Measurements from ENCODE around the gene GMEB1. TPM values are rescaled to one million over a fixed set of nuclear protein-coding genes. Genes with fewer than 3 reads are reported as not detected.
"Not testable (repeated sequence)": the region's sequence is repeated elsewhere in the genome, so short reads cannot be mapped to it uniquely, and the experiment has no call there.

Gene GMEB1, protein sequence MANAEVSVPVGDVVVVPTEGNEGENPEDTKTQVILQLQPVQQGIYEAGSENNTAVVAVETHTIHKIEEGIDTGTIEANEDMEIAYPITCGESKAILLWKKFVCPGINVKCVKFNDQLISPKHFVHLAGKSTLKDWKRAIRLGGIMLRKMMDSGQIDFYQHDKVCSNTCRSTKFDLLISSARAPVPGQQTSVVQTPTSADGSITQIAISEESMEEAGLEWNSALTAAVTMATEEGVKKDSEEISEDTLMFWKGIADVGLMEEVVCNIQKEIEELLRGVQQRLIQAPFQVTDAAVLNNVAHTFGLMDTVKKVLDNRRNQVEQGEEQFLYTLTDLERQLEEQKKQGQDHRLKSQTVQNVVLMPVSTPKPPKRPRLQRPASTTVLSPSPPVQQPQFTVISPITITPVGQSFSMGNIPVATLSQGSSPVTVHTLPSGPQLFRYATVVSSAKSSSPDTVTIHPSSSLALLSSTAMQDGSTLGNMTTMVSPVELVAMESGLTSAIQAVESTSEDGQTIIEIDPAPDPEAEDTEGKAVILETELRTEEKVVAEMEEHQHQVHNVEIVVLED
- 7.7 and 9.2 TPM in 2 replicates for total RNA-seq (2014; rRNA removed; shearing (Covaris generic))
- polyA plus RNA-seq (2015; cell fraction: cytosol; rRNA removed) = 9.1 and 9.7 TPM in 2 replicates
- 8.5 and 10.5 TPM in 2 replicates for polyA plus RNA-seq (2015; cell fraction: nucleus; rRNA removed)

DNA sequence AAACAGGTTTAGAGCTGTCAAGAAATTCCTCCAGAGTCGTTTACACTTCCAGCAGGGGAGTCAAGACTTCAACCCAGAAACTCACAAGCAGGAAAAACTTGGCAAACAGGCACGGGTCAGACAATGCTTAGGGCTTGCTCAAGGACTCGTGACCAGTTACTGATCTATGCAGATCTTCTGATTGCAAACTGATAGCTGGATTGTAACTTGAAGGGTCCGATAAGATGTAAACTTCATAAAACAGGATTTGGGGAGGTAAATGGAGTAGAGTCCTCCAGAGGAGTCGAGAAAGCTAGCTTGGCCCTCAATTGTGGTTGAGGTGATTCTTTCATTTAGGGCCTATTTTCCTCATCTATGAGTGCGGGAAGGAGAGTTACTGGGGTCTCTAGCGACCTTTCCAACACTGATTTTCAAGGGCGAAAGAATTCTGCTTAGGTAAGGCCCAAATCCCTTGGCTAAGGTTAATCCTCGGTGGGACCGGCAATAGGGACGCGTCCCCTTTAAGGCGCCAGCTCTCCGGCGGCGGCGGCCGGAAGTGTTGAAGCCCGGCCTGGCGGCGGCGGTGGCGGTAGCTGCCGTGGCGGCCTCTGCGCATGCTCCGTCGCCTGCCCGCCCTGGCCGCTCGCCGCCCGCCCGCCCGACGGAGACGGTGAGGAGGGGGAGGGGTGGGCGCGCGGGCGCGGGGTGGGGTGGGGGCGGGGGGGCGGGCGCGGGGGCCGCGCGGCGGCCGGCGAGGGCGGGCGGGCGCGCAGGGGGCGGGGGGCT lies at the start of gene GMEB1:
GMEB1 (plus strand) TSS at position 594 of the 765 bp plus-strand sequence. CDS start 14,829 bp downstream, outside the sequence.
- DNase-seq (ENCODE audit: low read depth) = peak; percentile 78

DNA sequence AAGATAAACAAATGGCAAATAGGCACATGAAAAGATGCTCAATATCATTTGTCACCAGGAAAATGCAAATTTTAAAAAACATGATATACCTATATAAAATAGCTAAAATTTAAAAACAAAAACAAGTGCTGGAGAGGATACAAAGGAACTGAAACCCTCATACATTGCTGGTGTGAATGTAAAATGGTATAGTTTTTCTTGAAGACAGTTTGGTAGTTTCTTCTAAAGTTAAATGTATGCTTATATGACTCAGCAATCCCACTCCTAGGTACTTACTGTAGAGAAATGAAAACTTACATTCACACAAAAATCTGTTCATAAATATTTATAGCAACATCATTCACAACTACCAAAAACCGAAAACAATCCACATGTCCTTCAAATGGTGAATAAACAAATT lies 36.9 kb upstream of the GMEB1 start:
- DNase-seq (ENCODE audit: low read depth) = no peak

DNA sequence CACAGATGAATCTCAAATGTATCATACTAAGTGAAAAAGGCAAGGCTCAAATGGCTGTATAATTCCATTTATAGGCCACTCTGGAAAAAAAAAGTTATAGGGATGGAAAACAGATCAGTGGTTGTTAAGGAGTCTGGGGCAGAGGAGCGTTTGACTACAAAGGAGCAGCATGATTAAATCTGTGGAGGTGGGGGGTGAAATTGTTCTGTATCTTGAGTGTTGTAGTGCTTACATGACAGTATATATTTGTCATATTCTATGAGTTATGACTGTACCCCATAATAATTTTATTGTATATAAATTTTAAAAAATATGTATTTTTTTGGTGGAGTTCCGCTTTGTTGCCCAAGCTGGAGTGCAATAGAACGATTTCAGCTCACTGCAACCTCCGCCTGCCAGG lies 36.0 kb upstream of the GMEB1 start:
- no peak for DNase-seq (ENCODE audit: low read depth)

DNA sequence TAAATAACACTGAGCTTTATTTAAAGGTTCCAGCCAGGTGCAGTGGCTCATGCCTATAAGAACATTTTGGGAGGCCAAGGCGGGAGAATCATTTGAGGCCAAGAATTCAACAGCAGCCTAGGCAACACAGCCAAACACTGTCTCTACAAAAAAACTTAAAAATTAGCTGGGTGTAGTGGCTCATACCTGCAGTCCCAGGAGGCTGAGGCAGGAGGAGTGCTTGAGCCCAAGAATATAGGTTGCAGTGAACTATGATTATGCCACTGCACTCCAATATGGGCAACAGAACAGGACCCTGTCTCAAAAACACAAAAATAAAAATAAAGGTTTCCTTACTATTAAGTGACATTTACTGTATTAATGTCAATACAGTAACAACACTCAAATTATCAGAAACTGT lies 27.8 kb upstream of the GMEB1 start:
- DNase-seq (ENCODE audit: low read depth) = peak; percentile 30

DNA sequence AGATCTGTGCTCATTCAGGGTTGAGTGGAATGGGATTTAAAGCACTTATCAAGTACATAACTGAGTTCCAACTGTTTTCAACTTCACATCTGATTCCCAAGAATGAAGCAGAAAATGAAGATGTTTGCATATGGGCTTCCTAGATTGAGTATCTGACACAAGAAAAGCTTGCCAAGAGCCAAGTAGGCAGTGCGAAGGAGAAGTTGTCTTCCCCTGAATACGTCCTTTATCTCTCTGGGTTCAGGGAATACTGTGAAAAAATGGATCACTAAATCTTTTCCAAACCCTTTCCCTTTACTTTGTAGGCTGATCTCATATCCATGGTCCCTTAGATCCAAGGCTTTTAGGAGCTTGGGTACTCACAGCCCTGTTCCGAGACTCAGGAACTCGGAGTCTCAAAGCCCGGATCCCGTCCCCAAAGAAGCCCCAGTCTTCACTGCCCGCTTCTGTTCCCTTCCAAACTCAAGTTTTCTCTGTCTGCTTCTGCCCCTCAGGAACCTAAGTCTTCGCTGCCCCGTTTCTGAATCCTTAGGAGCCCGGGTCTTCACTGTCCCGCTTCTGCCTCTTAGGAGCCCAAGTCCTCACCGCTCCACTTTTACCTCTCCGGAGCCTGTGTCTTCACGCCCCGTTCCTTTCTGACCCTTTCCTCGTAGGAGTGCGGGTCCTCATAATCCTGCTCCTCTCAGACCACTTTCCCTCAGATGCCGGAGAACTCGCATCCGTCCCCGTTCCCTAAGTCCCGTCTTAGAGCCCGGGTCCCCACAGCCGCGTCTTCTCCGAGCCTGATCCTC lies 26.3 kb upstream of the GMEB1 start:
- no peak for DNase-seq (ENCODE audit: low read depth)

- DNase-seq (ENCODE audit: low read depth) = peak; percentile 97
Measured at GRCh38 chr1:28642847-28643635, 25.5 kb upstream of the GMEB1 start, which contains the start of gene TAF12. Gene TAF12 (minus strand): TSS chr1:28643067. CDS start chr1:28622081, 20,986 bp downstream.

- no peak for DNase-seq (ENCODE audit: low read depth)
Measured at GRCh38 chr1:28644494-28644893, 24.1 kb upstream of the GMEB1 start.

DNA sequence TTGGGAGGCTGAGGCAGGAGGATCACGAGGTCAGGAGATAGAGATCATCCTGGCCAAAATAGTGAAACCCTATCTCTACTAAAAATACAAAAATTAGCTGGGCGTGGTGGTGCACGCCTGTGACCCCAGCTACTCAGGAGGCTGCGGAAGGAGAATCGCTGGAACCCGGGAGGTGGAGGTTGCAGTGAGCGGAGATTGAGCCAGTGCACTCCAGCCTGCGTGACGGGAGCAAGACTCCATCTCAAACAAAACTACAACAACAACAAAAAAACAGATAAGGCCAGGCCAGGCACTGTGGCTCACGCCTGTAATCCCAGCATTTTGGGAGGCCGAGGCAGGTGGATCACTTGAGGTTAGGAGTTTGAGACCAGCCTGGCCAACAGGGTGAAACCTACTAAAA lies 23.2 kb upstream of the GMEB1 start:
- not testable (repeated sequence) for DNase-seq (ENCODE audit: low read depth)

GRCh38 chr1:28646040-28646439 lies 22.5 kb upstream of the GMEB1 start:
- DNase-seq (ENCODE audit: low read depth) = no peak

DNA sequence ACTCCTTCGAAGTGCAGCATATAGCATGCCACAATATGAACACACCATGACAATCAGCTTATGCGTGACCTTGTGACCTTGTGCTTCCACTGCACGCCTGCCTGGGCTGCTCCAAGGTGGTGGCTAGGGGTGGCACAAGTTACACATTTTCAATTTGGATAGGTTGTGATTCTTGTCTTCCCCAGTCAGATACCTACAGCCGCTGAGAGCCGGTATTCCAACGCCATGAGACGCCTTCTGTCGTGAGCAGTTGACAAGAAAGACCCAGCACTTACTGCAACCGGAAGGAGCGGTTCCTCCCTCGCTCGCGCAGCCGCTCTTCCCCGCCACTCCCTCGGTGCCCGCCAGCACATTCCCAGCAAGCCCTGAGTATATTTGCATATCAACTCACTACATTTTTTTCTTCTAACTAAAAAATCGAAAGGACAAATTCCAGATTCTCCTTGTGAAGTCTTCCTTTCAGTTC lies 20.5 kb upstream of the GMEB1 start:
- DNase-seq (ENCODE audit: low read depth) = peak; percentile 94

- peak; percentile 100 for DNase-seq (ENCODE audit: low read depth)
Measured at GRCh38 chr1:28648474-28649198, 19.9 kb upstream of the GMEB1 start, which contains the start of gene RNU11. Gene RNU11 (plus strand): TSS chr1:28648600.

- DNase-seq (ENCODE audit: low read depth) = not testable (repeated sequence)
Measured at GRCh38 chr1:28653063-28653462, 15.5 kb upstream of the GMEB1 start.

DNA sequence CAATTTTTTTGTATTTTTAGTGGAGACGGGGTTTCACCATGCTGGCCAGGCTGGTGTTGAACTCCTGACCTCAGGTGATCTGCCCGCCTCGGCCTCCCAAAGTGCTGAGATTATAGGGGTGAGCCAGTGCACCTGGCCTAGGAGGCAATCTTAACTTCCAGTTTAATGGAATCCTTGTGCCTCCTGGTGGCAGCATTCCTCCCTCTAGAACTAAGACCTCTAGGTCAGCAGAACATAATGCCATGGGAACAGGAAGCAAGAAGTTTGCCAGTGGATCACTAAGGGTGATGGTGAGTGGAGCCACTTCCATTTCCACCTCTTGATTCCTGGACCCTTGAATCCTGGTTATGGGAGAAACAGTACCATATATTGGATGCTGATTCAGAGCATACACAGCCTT lies 14.7 kb upstream of the GMEB1 start:
- peak; percentile 30 for DNase-seq (ENCODE audit: low read depth)

GRCh38 chr1:28655448-28656311 lies 12.9 kb upstream of the GMEB1 start:
- DNase-seq (ENCODE audit: low read depth) = not testable (repeated sequence)

- no peak for DNase-seq (ENCODE audit: low read depth)
Measured at GRCh38 chr1:28656335-28656734, 12.2 kb upstream of the GMEB1 start.

- no peak for DNase-seq (ENCODE audit: low read depth)
Measured at GRCh38 chr1:28663871-28664470, 4.6 kb upstream of the GMEB1 start.

GRCh38 chr1:28666806-28667205 lies 1.8 kb upstream of the GMEB1 start:
- DNase-seq (ENCODE audit: low read depth) = no peak

Measured in HT1080 (cell line).